Testis (tissue), 3 donors: ENCODE results near the gene NBEA. TPM values are rescaled to one million over a fixed set of nuclear protein-coding genes. Genes with fewer than 3 reads are reported as not detected.
A peak's percentile ranks its signal among the peaks of the same experiment; 100 is the strongest.

ENCODE experiments used
- DNase-seq: peaks from one replicate; pipeline ENCODE4 v3.0.0-alpha.2; 2019
- H3K27ac ChIP-seq, 2 donors: fragments of 200-600 bp; sonication (generic); one replicate each; pipeline ENCODE4 v1.5.1; 2019
- H3K27me3 ChIP-seq: fragments of 200-600 bp; sonication (generic); one replicate; pipeline ENCODE4 v1.5.1; 2019
- H3K36me3 ChIP-seq: fragments of 200-600 bp; sonication (generic); one replicate; pipeline ENCODE4 v1.5.1; 2017; ENCODE audit warnings: low read depth; ENCODE audit errors: missing control alignments
- H3K4me1 ChIP-seq: fragments of 200-600 bp; sonication (generic); one replicate; pipeline ENCODE4 v1.5.1; 2019
- H3K4me3 ChIP-seq, 2 donors: fragments of 200-600 bp; sonication (generic); one replicate each; pipeline ENCODE4 v1.5.1; 2017 to 2019
- H3K9me3 ChIP-seq: fragments of 200-600 bp; sonication (generic); one replicate; pipeline ENCODE4 v1.5.1; 2017
- POLR2A ChIP-seq: fragments of 450-650 bp; IDR thresholded peaks from one replicate; pipeline ENCODE4 v1.6.1; 2017; ENCODE audit warnings: antibody characterized with exemption, mild to moderate bottlenecking, moderate library complexity
- WGBS, 2 donors: methylation state at CpG; one replicate each; pipeline ENCODE4 v1.1.5; 2018; 5-methylcytosine and 5-hydroxymethylcytosine counted together
- intact Hi-C: fragments of 100-400 bp; cut with DNase I; formaldehyde crosslinking; loops from one replicate; pipeline ENCODE4 v1.15.1; 2023; ENCODE audit warnings: low total_unique reads
- polyA plus RNA-seq: library from polyadenylated mRNA; stranded (reverse); fragments of 350-450 nt; fragmentation: Illumina TruSeq; extraction: RNeasy Lipid Tissue Mini Kit (QIAGEN cat#74804); gene quantifications from one replicate; pipeline ENCODE4 v1.2.3, GENCODE V29; 2014; ENCODE audit warnings: low read depth, low replicate concordance; ENCODE audit not compliant: insufficient read depth
- small RNA-seq, 2 donors: library from RNA; depleted of rRNA; stranded (forward); fragments of <200 nt; gene quantifications; one replicate each; pipeline ENCODE3, GENCODE V24; 2016
- total RNA-seq, 2 donors: library from RNA; depleted of rRNA; stranded (reverse); fragments of >200 nt; gene quantifications; one replicate each; pipeline ENCODE4 v1.2.3, GENCODE V29; 2016
- TF ChIP-seq, protein P1 (sequence below), 3 experiments: fragments of 450-650 bp in 2 of 3; fragments of 200-600 bp in 1 of 3; sonication (generic) in 1 of 3; IDR thresholded peaks; one replicate each; pipeline ENCODE4 v1.5.1; 2016 to 2019; ENCODE audit warnings: antibody characterized with exemption in 3 of 3, mild to moderate bottlenecking in 2 of 3, moderate library complexity in 1 of 3

NBEA gene
- total and polyA plus RNA-seq, 3 donors from 2014 or later = 8.6 to 22.2 (median 18.3) TPM

DNA sequence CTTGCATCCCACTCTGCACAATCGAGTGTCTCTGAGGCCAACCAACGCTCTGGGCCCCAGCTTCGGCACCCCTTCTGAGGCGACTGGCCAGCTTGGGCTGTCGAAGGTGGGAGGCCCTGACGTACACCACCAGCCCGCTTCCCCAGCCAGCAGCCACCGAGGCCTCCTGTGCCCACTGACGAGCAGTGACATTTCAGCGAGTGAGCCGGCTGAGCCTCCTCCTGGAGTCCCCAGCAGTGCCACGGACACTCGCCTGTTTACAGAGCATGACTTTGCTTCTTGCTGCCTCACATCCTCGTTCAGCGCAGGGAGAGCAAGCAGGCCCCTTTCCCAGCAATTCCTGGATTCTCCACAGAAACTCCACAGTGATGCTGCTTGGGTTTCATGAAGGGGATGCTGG lies 774.7 kb downstream of the NBEA start:
- no peak overlapping the region for H3K27ac ChIP-seq
- intact Hi-C loops = no loop called here
- H3K27me3 ChIP-seq = no peaks in the 10 kb centered on the region
- TF ChIP-seq, protein P1, sequence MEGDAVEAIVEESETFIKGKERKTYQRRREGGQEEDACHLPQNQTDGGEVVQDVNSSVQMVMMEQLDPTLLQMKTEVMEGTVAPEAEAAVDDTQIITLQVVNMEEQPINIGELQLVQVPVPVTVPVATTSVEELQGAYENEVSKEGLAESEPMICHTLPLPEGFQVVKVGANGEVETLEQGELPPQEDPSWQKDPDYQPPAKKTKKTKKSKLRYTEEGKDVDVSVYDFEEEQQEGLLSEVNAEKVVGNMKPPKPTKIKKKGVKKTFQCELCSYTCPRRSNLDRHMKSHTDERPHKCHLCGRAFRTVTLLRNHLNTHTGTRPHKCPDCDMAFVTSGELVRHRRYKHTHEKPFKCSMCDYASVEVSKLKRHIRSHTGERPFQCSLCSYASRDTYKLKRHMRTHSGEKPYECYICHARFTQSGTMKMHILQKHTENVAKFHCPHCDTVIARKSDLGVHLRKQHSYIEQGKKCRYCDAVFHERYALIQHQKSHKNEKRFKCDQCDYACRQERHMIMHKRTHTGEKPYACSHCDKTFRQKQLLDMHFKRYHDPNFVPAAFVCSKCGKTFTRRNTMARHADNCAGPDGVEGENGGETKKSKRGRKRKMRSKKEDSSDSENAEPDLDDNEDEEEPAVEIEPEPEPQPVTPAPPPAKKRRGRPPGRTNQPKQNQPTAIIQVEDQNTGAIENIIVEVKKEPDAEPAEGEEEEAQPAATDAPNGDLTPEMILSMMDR (IDR thresholded peaks at IDR 0.05) = no peak
- TF ChIP-seq POLR2A = no peak
- H3K36me3 ChIP-seq = no peaks in the 10 kb centered on the region
- H3K4me1 ChIP-seq = no peaks in the 10 kb centered on the region
- WGBS, 2 donors = 92 to 95% methylated on average over 10 to 15 of the region's 15 CpGs
- no peaks in the 10 kb centered on the region for H3K9me3 ChIP-seq
- no peak for DNase-seq
- no peak overlapping the region for H3K4me3 ChIP-seq

DNA sequence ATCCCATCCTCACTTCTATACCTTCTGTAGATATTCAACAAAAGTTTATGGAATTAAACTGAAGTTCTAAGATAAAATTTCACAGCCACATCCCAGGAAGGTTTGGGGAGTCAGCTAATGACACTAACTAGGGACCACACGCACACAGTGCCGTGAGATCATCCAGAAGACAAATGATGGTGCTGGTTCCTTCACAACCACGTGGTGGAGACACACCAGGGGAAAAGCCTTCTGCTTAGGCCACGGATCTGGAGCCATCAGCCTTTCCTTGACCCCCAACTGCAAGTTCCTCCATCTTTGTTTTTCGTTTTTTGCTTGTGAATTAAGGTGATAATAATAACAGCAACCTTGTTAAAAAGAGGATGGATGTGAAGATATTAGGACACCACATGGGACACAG lies 776.0 kb downstream of the NBEA start:
- H3K36me3 ChIP-seq = no peaks in the 10 kb centered on the region
- no peaks in the 10 kb centered on the region for H3K27me3 ChIP-seq
- TF ChIP-seq, protein P1 (IDR thresholded peaks at IDR 0.05) = no peak
- no peak for TF ChIP-seq POLR2A
- H3K9me3 ChIP-seq = no peaks in the 10 kb centered on the region
- no peaks in the 10 kb centered on the region for H3K4me1 ChIP-seq
- H3K4me3 ChIP-seq = no peak overlapping the region
- 68 to 78% methylated on average over 5 of the region's 5 CpGs for WGBS, 2 donors
- intact Hi-C loops = no loop called here
- no peak overlapping the region for H3K27ac ChIP-seq
- DNase-seq = no peak

DNA sequence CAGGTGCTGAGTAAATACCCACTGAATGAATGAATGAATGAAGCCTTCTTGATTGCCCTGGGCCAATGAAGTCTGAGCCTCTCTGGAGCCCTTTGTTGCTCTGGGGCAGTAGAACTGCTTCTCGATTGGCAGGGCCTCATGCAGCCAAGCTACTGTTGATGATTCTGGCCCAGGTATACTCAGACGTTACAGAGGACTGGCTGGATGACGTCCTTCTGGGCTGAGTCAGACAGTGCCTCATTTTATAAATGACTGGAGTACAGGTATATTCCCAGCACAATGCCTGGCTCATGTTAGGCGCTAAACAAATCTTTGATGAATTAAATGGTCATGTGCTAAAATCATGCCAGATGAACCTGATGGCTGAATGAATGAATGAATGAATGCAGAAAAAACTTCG lies 778.2 kb downstream of the NBEA start:
- 38 to 68% methylated on average over 5 of the region's 5 CpGs for WGBS, 2 donors

DNA sequence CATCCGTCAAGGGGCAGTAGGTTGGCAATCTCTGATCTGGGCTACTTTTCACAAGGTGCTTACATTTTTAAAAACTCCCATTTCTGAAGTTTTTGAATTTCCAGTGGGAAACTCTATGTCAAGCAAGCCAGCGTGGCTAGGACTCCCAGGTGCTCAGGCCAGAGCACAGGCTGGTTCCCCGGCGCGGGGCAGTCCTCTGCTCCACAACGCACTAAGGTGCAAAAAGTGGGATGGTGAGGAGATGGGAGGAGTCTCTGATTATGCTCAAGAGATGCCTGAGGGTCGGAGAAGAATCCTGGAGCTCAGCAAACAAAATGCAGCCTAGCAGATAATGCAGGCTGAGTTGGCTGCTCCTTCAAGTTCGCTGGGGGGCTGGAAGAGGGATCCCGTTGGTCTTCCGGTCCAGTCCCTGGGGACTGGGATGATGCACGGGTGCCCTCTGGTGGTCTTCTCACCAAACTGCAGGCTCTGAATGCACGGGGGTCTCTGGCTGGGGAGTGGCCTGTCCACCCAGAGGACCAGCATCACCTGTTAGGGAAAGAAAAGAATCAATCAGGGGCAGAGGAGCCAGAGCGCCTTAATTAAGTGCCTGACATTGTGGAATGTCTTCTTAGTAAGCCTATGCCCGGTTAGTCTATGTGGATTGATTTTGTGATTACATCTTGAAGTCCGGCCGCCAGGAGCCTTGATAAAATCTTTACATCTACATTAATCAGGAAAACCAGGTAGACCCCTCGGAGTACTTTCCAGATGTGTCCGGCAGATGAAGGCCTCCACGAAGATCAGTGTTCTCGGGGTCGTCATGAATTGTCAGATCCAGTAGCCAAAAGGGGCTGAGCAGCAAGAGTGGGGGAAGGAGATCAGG lies 778.9 kb downstream of the NBEA start:
- no peak overlapping the region for H3K27ac ChIP-seq
- 24 to 30% methylated on average over 21 of the region's 21 CpGs for WGBS, 2 donors

More for the DNA sequence above, 778.2 kb downstream of the NBEA start:
- Histone ChIP-seq H3K36me3 (no peaks in the 10 kb centered on the region), H3K4me1 (peaks cover 4% of the 10 kb centered on the region), H3K4me3 (no peak overlapping the region), H3K27ac (no peak overlapping the region), H3K9me3 (no peaks in the 10 kb centered on the region), H3K27me3 (no peaks in the 10 kb centered on the region)
- no peak for TF ChIP-seq POLR2A
- TF ChIP-seq, protein P1 (IDR thresholded peaks at IDR 0.05) = no peak
- intact Hi-C loops = no loop called here
- no peak for DNase-seq

More for the DNA sequence above, 778.9 kb downstream of the NBEA start:
- H3K9me3 ChIP-seq = no peaks in the 10 kb centered on the region
- no peaks in the 10 kb centered on the region for H3K36me3 ChIP-seq
- H3K4me1 ChIP-seq = peaks cover 4% of the 10 kb centered on the region
- intact Hi-C loops = no loop called here
- H3K27me3 ChIP-seq = no peaks in the 10 kb centered on the region
- no peak for TF ChIP-seq POLR2A
- TF ChIP-seq, protein P1 (IDR thresholded peaks at IDR 0.05) = peak; percentile 64 to 95 (median 73)
- DNase-seq = peak; percentile 65
- H3K4me3 ChIP-seq = no peak overlapping the region

Small RNAs within 50 kb of the gene (small RNA-seq; reads per million reads assigned to genes)
- 0 reads per million in 2 donors for gene RF00017
